Measurements from ENCODE around the gene ADAM17.
"Not testable (repeated sequence)": the region's sequence is repeated elsewhere in the genome, so short reads cannot be mapped to it uniquely, and the experiment has no call there.

Gene ADAM17

DNA sequence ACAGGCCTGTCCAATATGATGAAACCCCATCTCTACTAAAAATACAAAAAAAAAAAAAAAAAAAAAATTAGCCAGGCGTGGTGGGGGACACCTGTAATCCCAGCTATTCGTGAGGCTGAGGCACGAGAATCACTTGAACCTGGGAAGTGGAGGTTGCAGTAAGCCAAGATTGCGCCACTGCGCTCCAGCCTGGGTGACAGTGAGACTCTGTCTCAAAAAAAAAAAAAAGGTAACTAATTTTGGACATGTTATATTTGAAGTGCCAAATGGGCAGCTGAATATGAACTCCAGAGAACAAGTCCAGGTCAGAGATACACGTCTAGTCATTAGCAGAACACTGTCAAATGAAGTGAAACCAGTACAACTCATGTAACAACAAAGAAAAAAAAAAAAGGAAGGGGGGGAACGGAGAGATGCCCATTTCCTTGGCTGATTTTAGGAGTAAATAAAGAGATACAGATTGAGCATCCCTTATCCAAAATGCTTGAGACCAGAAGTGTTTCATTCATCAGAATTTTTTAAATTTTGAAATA is 4.7 kb downstream of the ADAM17 start:
- Mint-ChIP-seq H3K4me1 (peaks cover 49 to 83% of the 10 kb centered on the region in 2 donors), H3K4me3 (peak overlapping the region; percentile 31 to 40)
- peak in 1 of 2 donors; percentile 20 for ATAC-seq (replicated peaks)
- H3K27me3 Mint-ChIP-seq, H3K36me3 Mint-ChIP-seq, H3K9me3 Mint-ChIP-seq, DNase-seq, H3K27ac Mint-ChIP-seq: not testable (repeated sequence)

DNA sequence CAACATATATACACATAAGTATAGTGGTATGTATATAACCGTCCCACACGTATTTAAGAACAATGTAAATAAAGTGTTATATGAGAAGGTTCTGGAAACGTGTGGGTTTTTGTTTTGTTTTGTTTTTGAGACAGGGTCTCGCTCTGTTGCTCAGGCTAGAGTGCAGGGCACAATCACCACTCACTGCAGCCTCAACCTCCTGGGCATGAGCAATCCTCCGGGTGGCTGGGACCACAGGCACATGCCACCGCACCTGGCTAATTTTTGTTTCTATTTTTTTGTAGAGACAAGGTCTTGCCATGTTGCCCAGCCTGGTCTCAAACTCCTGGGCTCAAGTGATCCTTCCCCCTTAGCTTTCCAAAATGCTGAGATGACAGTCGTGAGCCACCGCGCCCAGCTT is 6.2 kb downstream of the ADAM17 start:
- ATAC-seq (replicated peaks) (no peak), DNase-seq (no peak)
- H3K27me3 Mint-ChIP-seq: no peaks in the 10 kb centered on the region
- peak overlapping the region; percentile 28 for H3K27ac Mint-ChIP-seq
- H3K4me1 Mint-ChIP-seq: peaks cover 53 to 90% of the 10 kb centered on the region in 2 donors
- H3K4me3 Mint-ChIP-seq: peak overlapping the region in 1 of 2 donors; percentile 13
- H3K36me3 Mint-ChIP-seq: peaks cover 0 to 1% of the 10 kb centered on the region in 2 donors
- H3K9me3 Mint-ChIP-seq: no peaks in the 10 kb centered on the region

DNA sequence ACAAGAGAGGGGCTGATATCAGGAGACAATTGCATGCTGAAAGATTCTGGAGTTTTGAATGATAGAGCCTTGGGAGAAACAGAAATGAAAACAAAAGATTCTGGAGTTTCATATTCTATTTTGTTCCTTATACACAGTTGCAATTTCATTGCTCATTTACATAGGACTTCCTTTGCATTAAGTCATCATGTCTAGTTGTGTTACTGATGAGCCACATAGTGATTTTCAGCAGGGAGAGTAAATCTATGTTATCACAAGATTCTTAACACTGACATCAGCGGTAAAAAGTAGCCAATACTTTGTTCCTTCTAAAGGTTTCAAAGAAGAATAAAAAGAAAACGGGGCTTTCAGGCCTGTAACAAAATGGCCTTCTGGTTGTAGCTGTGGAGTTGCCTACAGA is 7.1 kb downstream of the ADAM17 start:
- Mint-ChIP-seq H3K36me3 (peaks cover 0 to 1% of the 10 kb centered on the region in 2 donors), H3K4me3 (peak overlapping the region; percentile 80 to 85), H3K4me1 (peaks cover 57 to 90% of the 10 kb centered on the region in 2 donors), H3K27ac (peak overlapping the region; percentile 72), H3K27me3 (no peaks in the 10 kb centered on the region), H3K9me3 (no peaks in the 10 kb centered on the region)
- ATAC-seq (replicated peaks) (peak; percentile 46 to 57), DNase-seq (no peak)

DNA sequence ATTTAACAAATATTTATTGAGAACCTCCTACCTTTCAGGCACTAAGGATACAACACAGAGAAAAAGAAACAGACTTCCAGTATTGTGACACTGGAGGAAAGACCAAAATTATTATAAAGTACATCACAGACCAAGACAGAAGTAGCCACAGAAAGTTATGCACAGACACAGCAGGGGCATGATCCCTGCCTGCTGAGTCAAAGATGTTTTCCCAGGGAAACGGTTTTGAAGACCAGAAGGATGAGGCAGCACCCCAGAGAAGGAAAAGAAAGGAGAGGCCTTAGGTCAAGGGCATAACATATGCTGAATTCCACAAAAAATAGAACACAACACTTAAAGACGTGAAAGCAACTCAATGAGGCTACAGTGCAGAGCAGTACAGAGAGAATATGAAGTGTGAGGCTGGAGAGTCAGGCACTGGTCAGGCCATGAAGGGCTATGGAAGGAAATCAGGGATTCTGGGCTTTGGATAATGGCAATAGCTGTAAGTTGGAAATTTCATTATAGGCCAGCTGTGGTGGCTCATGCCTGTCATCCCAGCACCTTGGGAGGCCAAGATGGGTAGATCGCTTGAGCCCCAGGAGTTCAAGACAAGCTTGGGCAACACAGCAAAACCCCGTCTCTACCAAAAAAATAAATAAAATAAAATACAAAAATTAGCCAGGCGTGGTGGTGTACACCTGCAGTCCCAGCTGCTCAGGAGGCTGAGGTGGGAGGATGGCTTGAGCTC is 8.2 kb downstream of the ADAM17 start:
- no peak for DNase-seq
- Mint-ChIP-seq H3K36me3 (peaks cover 0 to 1% of the 10 kb centered on the region in 2 donors), H3K9me3 (no peaks in the 10 kb centered on the region), H3K4me1 (peaks cover 56 to 86% of the 10 kb centered on the region in 2 donors), H3K4me3 (peak overlapping the region; percentile 80 to 85), H3K27me3 (no peaks in the 10 kb centered on the region), H3K27ac (peak overlapping the region; percentile 72)
- no peak for ATAC-seq (replicated peaks)

DNA sequence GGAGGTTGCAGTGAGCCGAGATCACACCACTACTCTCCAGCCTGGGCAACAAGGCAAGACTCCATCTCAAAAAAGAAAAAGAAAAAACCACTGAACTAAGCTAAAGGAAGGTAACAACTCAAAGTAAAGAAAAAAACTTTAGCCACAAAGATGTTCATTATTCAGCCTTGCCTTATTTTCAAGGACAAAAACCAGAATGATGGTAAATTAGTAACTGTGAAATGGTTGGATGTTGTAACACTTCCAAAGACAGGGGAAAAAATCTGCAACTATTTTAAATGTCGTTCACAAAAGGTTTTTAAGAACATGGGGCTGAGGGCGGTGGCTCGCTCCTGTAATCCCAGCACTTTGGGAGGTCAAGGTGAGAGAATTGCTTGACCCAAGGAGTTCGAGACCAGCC is 10.1 kb downstream of the ADAM17 start:
- Mint-ChIP-seq H3K4me3 (no peak overlapping the region), H3K36me3 (peaks cover 0 to 3% of the 10 kb centered on the region in 2 donors), H3K27me3 (no peaks in the 10 kb centered on the region), H3K27ac (peak overlapping the region; percentile 47), H3K4me1 (peaks cover 53 to 83% of the 10 kb centered on the region in 2 donors), H3K9me3 (no peaks in the 10 kb centered on the region)
- no peak for ATAC-seq (replicated peaks)
- DNase-seq: no peak

DNA sequence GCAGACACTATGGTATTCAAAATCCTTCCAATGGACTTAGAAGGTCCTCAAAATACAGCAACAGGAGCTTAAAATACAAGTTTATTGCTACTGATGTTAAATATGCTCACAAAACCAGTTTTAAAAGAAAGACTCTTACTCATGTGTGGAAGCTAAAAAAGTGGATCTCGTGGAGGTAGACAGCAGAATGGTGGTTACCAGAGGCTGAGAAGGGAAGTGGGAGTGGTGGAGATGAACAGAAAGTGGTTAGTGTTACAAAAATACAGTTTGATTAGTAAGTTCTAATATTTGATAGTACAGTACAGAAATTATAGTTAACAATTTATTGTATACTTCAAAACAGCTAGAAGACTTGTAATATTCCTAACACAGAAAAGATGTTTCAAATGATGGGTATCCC is 12.1 kb downstream of the ADAM17 start:
- Mint-ChIP-seq H3K4me3 (peak overlapping the region; percentile 44 to 54), H3K27ac (peak overlapping the region; percentile 79), H3K9me3 (no peaks in the 10 kb centered on the region), H3K36me3 (peaks cover 4 to 6% of the 10 kb centered on the region in 2 donors), H3K4me1 (peaks cover 48 to 84% of the 10 kb centered on the region in 2 donors), H3K27me3 (no peaks in the 10 kb centered on the region)
- ATAC-seq (replicated peaks) (peak; percentile 45 to 50), DNase-seq (no peak)

DNA sequence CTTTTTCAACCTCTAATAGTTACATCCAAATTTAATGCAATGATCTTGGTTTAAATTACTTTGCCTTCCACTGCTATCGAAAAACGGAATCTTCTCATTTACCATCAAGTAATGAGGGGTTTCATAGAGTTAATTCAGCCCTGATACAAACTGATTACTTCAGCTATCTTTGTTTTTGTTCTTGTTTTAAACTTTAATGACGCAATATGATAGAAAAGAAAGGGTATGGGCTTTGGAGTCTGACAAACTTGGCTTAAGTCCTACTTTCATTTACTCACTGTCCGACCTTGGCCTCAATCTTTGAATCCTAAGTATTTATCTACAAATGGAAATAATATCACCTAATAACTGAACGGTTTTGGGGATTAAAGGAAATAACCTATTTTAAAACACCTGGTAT is 16.1 kb downstream of the ADAM17 start:
- peak in 1 of 2 donors; percentile 38 for ATAC-seq (replicated peaks)
- peak overlapping the region; percentile 50 to 67 for H3K4me3 Mint-ChIP-seq
- peaks cover 33 to 81% of the 10 kb centered on the region in 2 donors for H3K4me1 Mint-ChIP-seq

DNA sequence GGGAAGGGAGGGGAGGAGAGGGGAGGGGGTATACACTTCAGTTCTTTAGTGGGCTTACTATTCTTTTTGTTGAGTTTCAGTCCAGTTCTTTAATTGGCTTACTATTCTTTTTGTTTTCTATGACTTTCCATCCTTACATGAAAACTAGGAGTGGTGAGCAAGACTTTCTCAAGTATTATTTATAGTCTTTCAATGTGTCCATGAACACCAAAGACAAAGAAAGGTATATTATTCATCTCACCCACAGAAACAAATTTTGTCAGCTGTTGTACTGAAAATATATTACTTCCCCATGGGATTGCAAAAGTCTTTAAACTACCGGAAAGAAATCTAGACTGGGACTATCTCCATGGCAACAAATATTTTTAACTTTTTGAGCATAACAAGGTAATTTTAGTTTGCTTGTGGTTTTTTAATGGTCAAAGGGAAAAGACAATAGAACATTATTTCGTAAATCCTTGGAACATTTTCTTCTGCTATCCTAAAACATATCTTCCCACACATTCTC is 17.6 kb downstream of the ADAM17 start:
- Mint-ChIP-seq H3K4me1 (peaks cover 23 to 74% of the 10 kb centered on the region in 2 donors), H3K9me3 (no peaks in the 10 kb centered on the region), H3K4me3 (peak overlapping the region in 1 of 2 donors; percentile 37), H3K27ac (peak overlapping the region; percentile 42), H3K36me3 (peaks cover 11 to 18% of the 10 kb centered on the region in 2 donors), H3K27me3 (no peaks in the 10 kb centered on the region)
- DNase-seq (no peak), ATAC-seq (replicated peaks) (no peak)

More for the DNA sequence above, 16.1 kb downstream of the ADAM17 start:
- DNase-seq: no peak
- Mint-ChIP-seq H3K27me3 (no peaks in the 10 kb centered on the region), H3K27ac (peak overlapping the region; percentile 67), H3K36me3 (peaks cover 7 to 12% of the 10 kb centered on the region in 2 donors), H3K9me3 (no peaks in the 10 kb centered on the region)

DNA sequence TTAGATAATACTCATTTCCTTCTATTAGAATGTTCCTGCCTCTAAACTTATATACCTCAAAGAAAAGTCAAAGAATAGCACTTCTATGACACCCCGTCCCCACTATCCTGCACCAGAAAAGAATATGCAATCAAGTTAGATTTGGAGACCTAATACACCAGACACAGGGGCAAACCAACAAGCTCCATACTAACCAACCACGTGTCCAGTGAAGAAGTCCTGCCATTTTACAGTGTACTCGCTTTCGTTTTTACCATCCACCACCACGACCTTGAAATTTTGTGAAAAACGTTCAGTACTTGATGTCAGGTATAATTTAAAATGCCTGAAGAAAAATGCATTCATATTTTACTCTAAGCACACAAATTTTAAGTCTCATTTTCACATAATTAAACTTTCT is 19.1 kb downstream of the ADAM17 start:
- no peaks in the 10 kb centered on the region for H3K9me3 Mint-ChIP-seq
- DNase-seq (no peak), ATAC-seq (replicated peaks) (no peak)
- peaks cover 22 to 68% of the 10 kb centered on the region in 2 donors for H3K4me1 Mint-ChIP-seq
- H3K36me3 Mint-ChIP-seq: peaks cover 10 to 18% of the 10 kb centered on the region in 2 donors
- H3K4me3 Mint-ChIP-seq: peak overlapping the region in 1 of 2 donors; percentile 8
- H3K27me3 Mint-ChIP-seq: no peaks in the 10 kb centered on the region
- H3K27ac Mint-ChIP-seq: no peak overlapping the region

DNA sequence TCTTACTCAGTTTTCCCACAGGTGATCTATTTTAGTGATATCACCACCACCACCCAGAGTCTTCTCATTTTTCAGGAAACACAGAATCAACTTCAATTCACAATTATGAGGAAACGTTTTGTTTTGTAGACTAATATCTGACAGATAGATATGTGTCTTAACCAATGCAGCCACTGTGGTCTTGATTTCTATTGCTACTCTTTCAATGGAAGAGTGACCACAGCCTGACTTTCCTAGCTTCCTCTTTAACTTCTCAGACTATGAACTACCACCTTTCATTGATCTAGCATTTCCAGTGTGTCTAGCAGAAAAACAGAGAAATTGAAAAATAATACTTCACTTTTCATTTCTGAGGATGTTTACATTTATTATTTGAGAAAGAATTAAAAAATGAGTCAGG is 20.5 kb downstream of the ADAM17 start:
- Mint-ChIP-seq H3K36me3 (peaks cover 10 to 18% of the 10 kb centered on the region in 2 donors), H3K9me3 (no peaks in the 10 kb centered on the region), H3K27ac (no peak overlapping the region), H3K27me3 (no peaks in the 10 kb centered on the region), H3K4me1 (peaks cover 18 to 56% of the 10 kb centered on the region in 2 donors), H3K4me3 (no peak overlapping the region)
- DNase-seq (no peak), ATAC-seq (replicated peaks) (peak; percentile 93 to 94)

DNA sequence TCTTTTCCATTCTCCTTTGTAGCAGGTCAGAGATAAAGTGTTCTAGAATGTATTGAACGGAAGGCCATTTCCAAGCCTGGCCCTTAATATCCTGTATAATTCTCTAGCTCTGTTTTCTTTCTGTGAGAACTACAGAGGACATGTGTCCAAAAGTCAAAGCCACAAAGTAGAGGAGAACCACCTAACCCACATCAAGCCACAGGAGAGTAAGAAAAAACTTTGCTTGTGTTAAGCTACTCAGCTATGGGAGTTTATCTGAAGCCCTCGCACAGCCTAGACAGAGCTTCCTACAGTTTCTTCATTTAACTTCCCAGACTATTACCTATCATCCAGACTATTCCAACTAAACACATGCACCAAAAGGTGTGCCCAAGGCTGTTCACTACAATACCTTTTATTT is 22.0 kb downstream of the ADAM17 start:
- DNase-seq: no peak
- H3K4me1 Mint-ChIP-seq: peaks cover 11 to 46% of the 10 kb centered on the region in 2 donors
- H3K9me3 Mint-ChIP-seq: no peaks in the 10 kb centered on the region
- H3K27me3 Mint-ChIP-seq: no peaks in the 10 kb centered on the region
- H3K27ac Mint-ChIP-seq: no peak overlapping the region
- peaks cover 9 to 23% of the 10 kb centered on the region in 2 donors for H3K36me3 Mint-ChIP-seq
- ATAC-seq (replicated peaks): no peak
- H3K4me3 Mint-ChIP-seq: no peak overlapping the region

DNA sequence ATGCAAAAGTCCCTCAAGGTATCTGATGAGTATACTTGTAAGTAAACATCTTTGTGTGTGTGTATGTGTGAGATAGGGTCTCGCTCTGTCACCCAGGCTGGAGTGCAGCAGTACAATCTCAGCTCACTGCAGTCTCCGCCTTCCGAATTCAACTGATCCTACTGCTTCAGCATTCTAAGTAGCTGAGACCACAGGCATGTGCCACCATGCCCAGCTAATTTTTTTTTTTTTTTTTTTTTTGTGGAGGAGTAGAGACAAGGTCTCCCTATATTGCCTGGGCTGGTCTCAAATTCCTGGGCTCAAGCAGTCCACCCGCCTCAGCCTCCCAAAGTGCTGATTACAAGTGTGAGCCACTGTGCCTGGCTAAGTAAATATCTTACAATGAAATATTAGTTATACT is 23.2 kb downstream of the ADAM17 start:
- Mint-ChIP-seq H3K4me3 (no peak overlapping the region), H3K4me1 (peaks cover 7 to 34% of the 10 kb centered on the region in 2 donors), H3K27me3 (no peaks in the 10 kb centered on the region), H3K9me3 (no peaks in the 10 kb centered on the region), H3K27ac (no peak overlapping the region), H3K36me3 (peaks cover 12 to 30% of the 10 kb centered on the region in 2 donors)
- no peak for ATAC-seq (replicated peaks)
- DNase-seq: no peak

DNA sequence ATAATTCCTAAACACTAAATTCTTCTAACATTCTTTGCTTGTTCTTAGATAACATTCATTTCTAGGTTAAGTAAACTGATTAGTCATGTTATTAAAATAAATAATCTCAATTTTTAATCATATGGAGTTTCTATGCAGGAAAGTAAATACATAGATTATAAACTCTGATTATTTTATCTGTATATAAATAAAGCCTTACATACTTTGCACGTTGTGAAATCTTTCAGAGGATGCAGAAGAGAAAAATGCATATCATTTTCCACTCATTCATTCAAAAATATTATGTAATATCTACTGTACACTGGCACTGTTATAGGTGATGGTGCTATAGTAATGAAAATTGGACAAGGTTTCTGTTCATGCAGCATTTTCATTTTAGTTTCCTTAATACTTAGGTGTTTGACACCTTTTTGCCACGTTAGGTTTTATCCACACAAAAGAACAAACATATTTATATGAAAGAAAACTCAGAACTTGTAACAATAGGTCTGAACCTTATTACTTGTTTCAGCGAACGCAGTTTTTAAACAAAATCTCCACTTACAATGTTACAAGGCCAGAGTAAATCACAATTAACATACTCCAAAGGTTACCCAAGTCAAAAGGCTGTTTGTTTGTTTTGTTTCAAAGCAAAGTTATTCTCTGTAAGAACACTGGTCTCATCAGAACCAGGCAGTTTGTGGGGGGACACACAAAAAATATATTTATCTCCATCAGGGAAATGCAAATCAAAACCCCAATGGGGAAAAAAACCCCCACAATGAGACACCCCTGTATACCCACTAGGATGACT is 27.4 kb downstream of the ADAM17 start:
- H3K9me3 Mint-ChIP-seq: no peaks in the 10 kb centered on the region
- H3K4me1 Mint-ChIP-seq: no peaks in the 10 kb centered on the region
- H3K27me3 Mint-ChIP-seq: no peaks in the 10 kb centered on the region
- H3K4me3 Mint-ChIP-seq: no peak overlapping the region
- no peak for DNase-seq
- no peak overlapping the region for H3K27ac Mint-ChIP-seq
- H3K36me3 Mint-ChIP-seq: peaks cover 17 to 31% of the 10 kb centered on the region in 2 donors
- no peak for ATAC-seq (replicated peaks)

DNA sequence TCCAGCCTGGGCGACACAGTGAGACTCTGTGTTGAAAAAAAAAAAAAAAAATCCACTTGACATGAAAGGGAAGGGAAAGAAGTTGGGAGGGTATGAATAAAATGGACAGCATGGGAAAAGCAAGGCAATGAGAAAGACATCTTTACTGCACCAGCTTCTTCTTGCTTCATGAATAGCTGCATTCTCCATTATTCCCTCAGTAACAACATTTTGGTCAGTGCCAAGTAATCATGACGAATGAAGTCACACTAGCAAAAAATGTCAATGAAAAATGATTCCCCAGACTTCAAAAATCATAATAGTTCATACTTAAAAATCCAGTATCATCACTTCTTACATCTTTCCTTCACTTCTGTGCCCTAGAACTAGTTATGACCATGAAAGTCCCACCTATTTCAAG is 30.4 kb downstream of the ADAM17 start:
- Mint-ChIP-seq H3K36me3 (peaks cover 20 to 37% of the 10 kb centered on the region in 2 donors), H3K4me3 (no peak overlapping the region), H3K4me1 (no peaks in the 10 kb centered on the region), H3K9me3 (no peaks in the 10 kb centered on the region), H3K27ac (peak overlapping the region; percentile 14), H3K27me3 (no peaks in the 10 kb centered on the region)
- ATAC-seq (replicated peaks) (no peak), DNase-seq (no peak)
